H1 (cell line): ENCODE results near the gene MRPL36. TPM values are rescaled to one million over a fixed set of nuclear protein-coding genes. Genes with fewer than 3 reads are reported as not detected.
A peak's percentile ranks its signal among the peaks of the same experiment; 100 is the strongest.

Source experiments
- CTCF ChIA-PET: fragments of 300-600 bp; sonication (Branson Sonifier 250); formaldehyde crosslinking; loops from one replicate; lab custom pipeline; 2021; ENCODE audit not compliant: partially characterized antibody; lab: Charles Lee
- POLR2A ChIA-PET: fragments of 300-600 bp; sonication (Branson Sonifier 250); formaldehyde crosslinking; loops from one replicate; lab custom pipeline; 2021; ENCODE audit warnings: inconsistent platforms; ENCODE audit not compliant: partially characterized antibody; lab: Charles Lee
- DNase-seq, 2 experiments: peaks; one replicate each; pipeline versions ENCODE4 v3.0.0 to v3.0.0-alpha.2; 2010 to 2022; ENCODE audit warnings: low spot score in 2 of 2, low read depth in 1 of 2, mixed read lengths in 1 of 2
- FAIRE-seq: peaks from 2 replicates; lab custom pipeline; 2011; peaks lifted over from hg19 to GRCh38; lab: Jason Lieb, UNC
- H2AFZ ChIP-seq: 2 replicates; pipeline ENCODE4 v1.8.1; 2012; ENCODE audit warnings: low read length, inconsistent platforms
- H2AK5ac ChIP-seq: 2 replicates; pipeline ENCODE4 v1.6.1; 2013; ENCODE audit warnings: low read depth, low read length
- H2BK120ac ChIP-seq: replicated peaks from 2 replicates; pipeline ENCODE3; 2013; ENCODE audit warnings: low read depth, low read length, inconsistent platforms
- H2BK12ac ChIP-seq: 2 replicates; pipeline ENCODE4 v1.6.1; 2013; ENCODE audit warnings: low read depth, low read length
- H2BK15ac ChIP-seq: 2 replicates; pipeline ENCODE4 v1.6.1; 2013; ENCODE audit warnings: low read length
- H2BK20ac ChIP-seq: 2 replicates; pipeline ENCODE4 v1.6.1; 2013; ENCODE audit warnings: low read length
- H2BK5ac ChIP-seq: 2 replicates; pipeline ENCODE4 v1.6.1; 2013; ENCODE audit warnings: low read depth, low read length
- H3K14ac ChIP-seq: 2 replicates; pipeline ENCODE4 v1.6.1; 2013; ENCODE audit warnings: inconsistent platforms; ENCODE audit not compliant: insufficient read length
- H3K18ac ChIP-seq: 2 replicates; pipeline ENCODE4 v1.6.1; 2013; ENCODE audit warnings: low read length; ENCODE audit errors: extremely low read depth
- H3K23ac ChIP-seq: 2 replicates; pipeline ENCODE4 v1.6.1; 2013; ENCODE audit warnings: inconsistent platforms; ENCODE audit not compliant: insufficient read length
- H3K23me2 ChIP-seq: 2 replicates; pipeline ENCODE4 v1.6.1; 2013; ENCODE audit warnings: low read depth, low read length
- H3K27ac ChIP-seq: 2 replicates; pipeline ENCODE4 v1.6.1; 2011; ENCODE audit warnings: low read depth, low read length, inconsistent platforms
- H3K27me3 ChIP-seq, 4 experiments: replicated peaks in 1 of 4; 1 replicate in 1 of 4; 2 replicates in 3 of 4; pipeline versions ENCODE4 v1.6.1 to v1.8.1; 2011 to 2013; ENCODE audit warnings: low read length in 3 of 4, mild to moderate bottlenecking in 3 of 4, inconsistent platforms in 2 of 4, mixed read lengths in 2 of 4, moderate library complexity in 1 of 4; ENCODE audit not compliant: control insufficient read depth in 3 of 4, insufficient read depth in 3 of 4; ENCODE audit errors: extremely low read depth in 1 of 4
- H3K36me3 ChIP-seq, 4 experiments: 2 replicates each; pipeline versions ENCODE4 v1.6.1 to v1.8.1; 2011 to 2013; ENCODE audit warnings: mild to moderate bottlenecking in 4 of 4, low read length in 3 of 4, moderate library complexity in 2 of 4, control low read depth in 1 of 4, inconsistent platforms in 1 of 4; ENCODE audit not compliant: insufficient read depth in 4 of 4, control insufficient read depth in 2 of 4
- H3K4ac ChIP-seq: replicated peaks from 2 replicates; pipeline ENCODE3; 2013; ENCODE audit warnings: low read length, low read depth, mixed read lengths, inconsistent platforms; ENCODE audit not compliant: insufficient read length
- H3K4me1 ChIP-seq, 4 experiments: replicated peaks in 1 of 4; 1 replicate in 1 of 4; 2 replicates in 3 of 4; pipeline versions ENCODE4 v1.6.1 to v1.8.1; 2011 to 2013; ENCODE audit warnings: low read length in 3 of 4, inconsistent platforms in 2 of 4, mixed read lengths in 1 of 4; ENCODE audit not compliant: insufficient read depth in 4 of 4, control insufficient read depth in 3 of 4
- H3K4me2 ChIP-seq, 2 experiments: 2 replicates each; pipeline versions ENCODE4 v1.6.1 to v1.8.1; 2011 to 2013; ENCODE audit warnings: low read depth in 2 of 2, low read length in 2 of 2, control low read depth in 1 of 2, inconsistent platforms in 1 of 2, mild to moderate bottlenecking in 1 of 2; ENCODE audit not compliant: insufficient read depth in 1 of 2
- H3K4me3 ChIP-seq, 4 experiments: fragments of 200-600, 300-600 bp in 1 of 4; sonication (generic), shearing (Covaris generic), sonication (Bioruptor Twin) in 1 of 4; 2 replicates each; pipeline versions ENCODE4 v1.5.1 to v1.8.1; 2011 to 2016; ENCODE audit warnings: low read length in 4 of 4, low read depth in 3 of 4, control low read depth in 2 of 4, inconsistent platforms in 2 of 4, mild to moderate bottlenecking in 2 of 4, mixed read lengths in 1 of 4, moderate library complexity in 1 of 4; ENCODE audit not compliant: insufficient read depth in 2 of 4; ENCODE audit errors: extremely low read depth in 1 of 4
- H3K56ac ChIP-seq: replicated peaks from 2 replicates; pipeline ENCODE3; 2013; ENCODE audit warnings: low read depth, mild to moderate bottlenecking, mixed read lengths, low read length, inconsistent platforms; ENCODE audit not compliant: insufficient read length
- H3K79me1 ChIP-seq: 2 replicates; pipeline ENCODE4 v1.6.1; 2013; ENCODE audit warnings: low read depth, low read length, control low read depth
- H3K79me2 ChIP-seq, 2 experiments: 2 replicates each; pipeline versions ENCODE4 v1.6.1 to v1.8.1; 2012 to 2013; ENCODE audit warnings: low read length in 2 of 2, mild to moderate bottlenecking in 2 of 2, inconsistent platforms in 1 of 2; ENCODE audit not compliant: insufficient read depth in 2 of 2, control insufficient read depth in 1 of 2
- H3K9ac ChIP-seq, 4 experiments: replicated peaks in 1 of 4; 1 replicate in 1 of 4; 2 replicates in 3 of 4; pipeline versions ENCODE4 v1.6.1 to v1.8.1; 2011 to 2013; ENCODE audit warnings: low read depth in 3 of 4, low read length in 3 of 4, control low read depth in 2 of 4, mild to moderate bottlenecking in 2 of 4, moderate library complexity in 2 of 4, inconsistent platforms in 1 of 4; ENCODE audit errors: extremely low read depth in 1 of 4
- H3K9me3 ChIP-seq, 2 experiments: 2 replicates each; pipeline versions ENCODE4 v1.6.1 to v1.8.1; 2012 to 2013; ENCODE audit warnings: mild to moderate bottlenecking in 2 of 2, moderate library complexity in 2 of 2, control low read depth in 1 of 2, inconsistent platforms in 1 of 2, low read depth in 1 of 2, low read length in 1 of 2, mixed read lengths in 1 of 2; ENCODE audit not compliant: insufficient read depth in 2 of 2
- H4K20me1 ChIP-seq, 2 experiments: replicated peaks in 1 of 2; 2 replicates each; pipeline versions ENCODE3 to v1.8.1; 2011 to 2013; ENCODE audit warnings: inconsistent platforms in 2 of 2, low read length in 2 of 2, mild to moderate bottlenecking in 1 of 2; ENCODE audit not compliant: insufficient read depth in 2 of 2, control insufficient read depth in 1 of 2
- H4K5ac ChIP-seq: 2 replicates; pipeline ENCODE4 v1.6.1; 2013; ENCODE audit warnings: low read length, low read depth, mixed read lengths, inconsistent platforms; ENCODE audit not compliant: insufficient read length
- H4K8ac ChIP-seq: 2 replicates; pipeline ENCODE4 v1.8.0; 2013; ENCODE audit warnings: mild to moderate bottlenecking, moderate library complexity, low read length, inconsistent platforms; ENCODE audit not compliant: insufficient read depth; ENCODE audit errors: extremely low read depth
- H4K91ac ChIP-seq: replicated peaks from 2 replicates; pipeline ENCODE3; 2013; ENCODE audit warnings: low read length, mixed read lengths, inconsistent platforms; ENCODE audit not compliant: insufficient read length
- BACH1 ChIP-seq: IDR thresholded peaks from 2 replicates; pipeline ENCODE4 v1.6.1; 2012; ENCODE audit warnings: low read length, improper control_type of control experiment
- BRCA1 ChIP-seq: IDR thresholded peaks from 2 replicates; pipeline ENCODE4 v1.6.1; 2012; ENCODE audit warnings: low read depth, low read length, improper control_type of control experiment
- CBX5 ChIP-seq: fragments of 300-800, 300-1000 bp; sonication (generic); IDR thresholded peaks from 2 replicates; pipeline ENCODE4 v1.7.1; 2016; ENCODE audit warnings: antibody characterized with exemption, low read length, low read depth
- CTCF ChIP-seq, 3 experiments: IDR thresholded peaks; 1 replicate in 2 of 3; 2 replicates in 1 of 3; pipeline versions ENCODE4 v1.5.1 to v1.6.1; 2011; ENCODE audit warnings: low read length in 3 of 3, mild to moderate bottlenecking in 3 of 3, inconsistent platforms in 2 of 3, low read depth in 1 of 3, moderate library complexity in 1 of 3; ENCODE audit not compliant: insufficient read depth in 1 of 3; ENCODE audit errors: control extremely low read depth in 1 of 3
- KDM1A ChIP-seq: fragments of 200-600, 300-600 bp; sonication (generic); IDR thresholded peaks from 2 replicates; pipeline ENCODE4 v1.7.1; 2016; ENCODE audit warnings: mild to moderate bottlenecking, low read length, borderline replicate concordance
- PHF8 ChIP-seq: fragments of 200-600 bp; sonication (generic); conservative IDR thresholded peaks from 2 replicates; pipeline ENCODE4 v1.7.1; 2012; ENCODE audit warnings: low read depth, mild to moderate bottlenecking, inconsistent platforms, low read length, moderate library complexity
- SAP30 ChIP-seq: fragments of 300-600 bp; sonication (generic); IDR thresholded peaks from 2 replicates; pipeline ENCODE4 v1.7.1; 2012; ENCODE audit warnings: low read length, moderate library complexity, mild to moderate bottlenecking, inconsistent platforms; ENCODE audit not compliant: insufficient read depth, insufficient replicate concordance
- SIX5 ChIP-seq: IDR thresholded peaks from 2 replicates; pipeline ENCODE4 v1.6.1; 2011; ENCODE audit warnings: mild to moderate bottlenecking, low read depth, low read length
- SP1 ChIP-seq: IDR thresholded peaks from 2 replicates; pipeline ENCODE4 v1.6.1; 2011; ENCODE audit warnings: low read depth, low read length
- TAF7 ChIP-seq: optimal IDR thresholded peaks from 2 replicates; pipeline ENCODE3; 2011; ENCODE audit warnings: low read depth, mild to moderate bottlenecking, inconsistent platforms, low read length, moderate library complexity, borderline replicate concordance
- YY1 ChIP-seq: IDR thresholded peaks from 2 replicates; pipeline ENCODE4 v1.6.1; 2011; ENCODE audit warnings: low read depth, mild to moderate bottlenecking, low read length
- WGBS, 2 experiments: shearing (Covaris generic) in 1 of 2; methylation state at CpG; one replicate each; pipeline versions ENCODE4 v1.1.6 to v1.1.7; 2013 to 2015; ENCODE audit warnings: low lambda C conversion rate in 2 of 2, mixed read lengths in 2 of 2, inconsistent platforms in 1 of 2, low coverage in 1 of 2, missing lambda C conversion rate in 1 of 2; ENCODE audit not compliant: insufficient replicate concordance in 2 of 2, insufficient coverage in 1 of 2, insufficient read length in 1 of 2; ENCODE audit errors: extremely low coverage in 1 of 2, missing lambda C conversion rate in 1 of 2; 5-methylcytosine and 5-hydroxymethylcytosine counted together
- polyA plus RNA-seq, 7 experiments: library from polyadenylated mRNA; depleted of rRNA in 3 of 7; stranded (reverse) in 5 of 7; unstranded in 2 of 7; fragments of >200 nt in 5 of 7; fragments of 200-250 nt in 2 of 7; gene quantifications; 1 replicate in 5 of 7; 2 replicates in 1 of 7; 4 replicates in 1 of 7; pipeline versions ENCODE4 v1.2.1 to v1.2.3, GENCODE V29; 2011 to 2013; ENCODE audit warnings: missing spikeins in 2 of 7, mixed read lengths in 2 of 7
- total RNA-seq: library from RNA; stranded (reverse); fragmentation: NEBNext Ultra II Directional; extraction: Animal tissue kit (Norgen Biotek cat#: 25700); gene quantifications from 2 replicates; pipeline ENCODE4 v1.2.1, GENCODE V29; 2021

The MRPL36 gene
- total and polyA plus RNA-seq, 2 of the 8 experiments (the other 6 are each of a cell fraction or from before 2014, with no cell fraction given), result 56.3 to 81.5 TPM

GRCh38 chr5:1753490-1753889 is 46.1 kb downstream of the MRPL36 start:
- no peak overlapping the region for H2BK20ac ChIP-seq
- H3K56ac ChIP-seq, result no peak overlapping the region
- H2BK5ac ChIP-seq, result no peak overlapping the region
- no peak overlapping the region for H4K91ac ChIP-seq
- ChIA-PET CTCF (interaction anchor here (0.6 to 10.6 kb wide), 6 partner anchors 8 to 83 kb away, joined by 3 to 74 read pairs (median 8); no protein-coding TSS in a partner anchor), POLR2A (interaction anchor here (0.6 kb wide), 1 partner anchor 79 kb away, joined by 3 read pairs; no protein-coding TSS in a partner anchor)
- no peak overlapping the region for H3K27ac ChIP-seq
- H3K9ac ChIP-seq, result no peak overlapping the region
- H3K4me3 ChIP-seq, result no peak overlapping the region
- no peak overlapping the region for H3K4me2 ChIP-seq
- no peak overlapping the region for H4K5ac ChIP-seq
- H3K9me3 ChIP-seq, result peaks cover 0 to under 1% of the 10 kb centered on the region in 2 experiments; a peak in 1 of 4 replicates
- H2BK15ac ChIP-seq, result no peak overlapping the region
- no peak overlapping the region for H2BK12ac ChIP-seq
- H2AK5ac ChIP-seq, result no peak overlapping the region
- no peaks in the 10 kb centered on the region for H4K20me1 ChIP-seq
- H3K79me1 ChIP-seq, result no peaks in the 10 kb centered on the region
- H3K79me2 ChIP-seq, result no peaks in the 10 kb centered on the region
- H4K8ac ChIP-seq, result no peak overlapping the region
- no peaks in the 10 kb centered on the region for H3K23me2 ChIP-seq
- no peak overlapping the region for H2BK120ac ChIP-seq
- no peak overlapping the region for H3K14ac ChIP-seq
- no peak overlapping the region for H3K23ac ChIP-seq
- no peak overlapping the region for H3K4ac ChIP-seq
- H3K4me1 ChIP-seq, result peaks cover 0 to 6% (median 3%) of the 10 kb centered on the region in 4 experiments; a peak in 2 of 7 replicates
- 77% methylated on average over 8 of the region's 8 CpGs; no CpG with 5 or more reads in 1 of the 2 experiments for WGBS, 2 experiments
- H2AFZ ChIP-seq, result no peak overlapping the region
- peak in 1 of 2 experiments; percentile 7 for DNase-seq
- H3K18ac ChIP-seq, result no peak overlapping the region
- FAIRE-seq, result no peak
- no peaks in the 10 kb centered on the region for H3K27me3 ChIP-seq
- H3K36me3 ChIP-seq, result no peaks in the 10 kb centered on the region
- TF ChIP-seq TAF7, result no peak
- TF ChIP-seq SIX5, result no peak
- TF ChIP-seq YY1, result no peak
- TF ChIP-seq BACH1, result no peak
- no peak for TF ChIP-seq KDM1A
- TF ChIP-seq BRCA1, result no peak
- TF ChIP-seq SAP30, result no peak
- TF ChIP-seq SP1, result no peak
- TF ChIP-seq CTCF (IDR thresholded peaks at IDR 0.05; ENCODE audit: control extremely low read depth in 1 of 3, insufficient read depth in 1 of 3, low read depth in 1 of 3, low read length in 3 of 3), result no peak
- no peak for TF ChIP-seq PHF8
- TF ChIP-seq CBX5, result no peak
